HepG2 (cell line): ENCODE data around the gene OPRL1. TPM values are rescaled to one million over a fixed set of nuclear protein-coding genes. Genes with fewer than 3 reads are reported as not detected.

Source experiments
- ATF7-NPFF ChIP-seq: sonication (generic); formaldehyde crosslinking; IDR thresholded peaks from 2 replicates; pipeline ENCODE4 v1.8.1; 2023; ENCODE audit warnings: mild to moderate bottlenecking, low read depth, missing genetic modification reagents, moderate library complexity
- CREB1 ChIP-seq, 2 experiments: fragments of 450-650 bp in 1 of 2; IDR thresholded peaks; 2 replicates each; pipeline ENCODE4 v1.6.1; 2016 to 2017; ENCODE audit warnings: control low read depth in 1 of 2, mild to moderate bottlenecking in 1 of 2, missing compliant biosample characterization in 1 of 2, missing genetic modification characterization in 1 of 2
- DNMT1 ChIP-seq: sonication (generic); formaldehyde crosslinking; IDR thresholded peaks from 2 replicates; pipeline ENCODE4 v1.5.1; 2020; ENCODE audit warnings: mild to moderate bottlenecking, missing genetic modification reagents
- MEIS1 ChIP-seq: sonication (generic); formaldehyde crosslinking; IDR thresholded peaks from 2 replicates; pipeline ENCODE4 v1.9.0; 2021; ENCODE audit warnings: mild to moderate bottlenecking, missing genetic modification reagents, moderate library complexity, borderline replicate concordance
- MYNN ChIP-seq: sonication (generic); formaldehyde crosslinking; IDR thresholded peaks from 2 replicates; pipeline ENCODE4 v1.4.0; 2020; ENCODE audit warnings: mild to moderate bottlenecking, low read depth, missing genetic modification reagents
- NFATC3 ChIP-seq: sonication (generic); formaldehyde crosslinking; IDR thresholded peaks from 2 replicates; pipeline ENCODE4 v1.5.1; 2020; ENCODE audit warnings: mild to moderate bottlenecking, missing genetic modification reagents
- SIX4 ChIP-seq: sonication (generic); formaldehyde crosslinking; IDR thresholded peaks from 2 replicates; pipeline ENCODE4 v1.4.0; 2020; ENCODE audit warnings: missing genetic modification reagents
- SMC3 ChIP-seq: IDR thresholded peaks from 2 replicates; pipeline ENCODE4 v1.6.1; 2011; ENCODE audit warnings: low read length, improper control_type of control experiment
- SSRP1 ChIP-seq: IDR thresholded peaks from 2 replicates; pipeline ENCODE4 v1.6.1; 2016; ENCODE audit warnings: control low read depth
- TARDBP ChIP-seq: sonication (generic); formaldehyde crosslinking; IDR thresholded peaks from 2 replicates; pipeline ENCODE4 v1.8.0; 2022; ENCODE audit warnings: mild to moderate bottlenecking, missing genetic modification reagents
- TCF7 ChIP-seq: sonication (generic); IDR thresholded peaks from 2 replicates; pipeline ENCODE4 v1.6.1; 2016; ENCODE audit warnings: antibody characterized with exemption, low read depth
- ZNF17 ChIP-seq: sonication (generic); formaldehyde crosslinking; IDR thresholded peaks from 2 replicates; pipeline ENCODE4 v1.5.0; 2020; ENCODE audit warnings: mild to moderate bottlenecking, missing genetic modification reagents
- ZNF20 ChIP-seq: sonication (generic); formaldehyde crosslinking; IDR thresholded peaks from 2 replicates; pipeline ENCODE4 v1.4.0; 2020; ENCODE audit warnings: mild to moderate bottlenecking, moderate library complexity, missing genetic modification reagents
- ZNF530 ChIP-seq: sonication (generic); formaldehyde crosslinking; IDR thresholded peaks from 2 replicates; pipeline ENCODE4 v1.5.0; 2020; ENCODE audit warnings: low read depth, mild to moderate bottlenecking, missing genetic modification reagents
- polyA plus RNA-seq, 8 experiments: library from polyadenylated mRNA; depleted of rRNA in 3 of 8; stranded (reverse) in 7 of 8; unstranded in 1 of 8; fragments of >200 nt; fragmentation: Illumina TruSeq in 4 of 8; extraction: Trizol in 4 of 8; gene quantifications; 2 replicates each; pipeline versions ENCODE4 v1.2.1 to v1.2.3, GENCODE V29; 2011 to 2016; ENCODE audit warnings: low read depth in 4 of 8, missing spikeins in 1 of 8, mixed read lengths in 1 of 8; ENCODE audit not compliant: insufficient read depth in 1 of 8
- total RNA-seq, 5 experiments: library from RNA; depleted of rRNA; stranded (reverse); fragments of >200 nt; fragmentation: Illumina TruSeq; extraction: Trizol; gene quantifications; 2 replicates each; pipeline ENCODE4 v1.2.3, GENCODE V29; 2016; ENCODE audit warnings: low read depth in 1 of 5
- TF ChIP-seq, protein P1 (sequence below): sonication (generic); formaldehyde crosslinking; IDR thresholded peaks from 2 replicates; pipeline ENCODE4 v1.5.0; 2020; ENCODE audit warnings: mild to moderate bottlenecking, low read depth, missing genetic modification reagents, borderline replicate concordance
- TF ChIP-seq, protein P2 (sequence below): sonication (generic); formaldehyde crosslinking; IDR thresholded peaks from 2 replicates; pipeline ENCODE4 v1.8.0; 2022; ENCODE audit warnings: mild to moderate bottlenecking, missing genetic modification reagents, borderline replicate concordance
- TF ChIP-seq, protein P3 (sequence below): sonication (generic); formaldehyde crosslinking; IDR thresholded peaks from 2 replicates; pipeline ENCODE4 v1.4.0; 2020; ENCODE audit warnings: mild to moderate bottlenecking, missing genetic modification reagents
- TF ChIP-seq, protein P4 (sequence below): sonication (generic); formaldehyde crosslinking; IDR thresholded peaks from 2 replicates; pipeline ENCODE4 v1.4.0; 2020; ENCODE audit warnings: low read depth, mild to moderate bottlenecking, missing genetic modification reagents
- TF ChIP-seq, protein P5 (sequence below): IDR thresholded peaks from 2 replicates; pipeline ENCODE4 v1.6.1; 2016; ENCODE audit warnings: low read depth, control low read depth
- TF ChIP-seq, protein P6 (sequence below): sonication (generic); formaldehyde crosslinking; IDR thresholded peaks from 2 replicates; pipeline ENCODE4 v1.4.0; 2020; ENCODE audit warnings: missing genetic modification reagents, borderline replicate concordance

Gene OPRL1
- total and polyA plus RNA-seq, 2 of the 13 experiments (the other 11 are each of a cell fraction or from before 2014, with no cell fraction given): 0.35 to 0.71 TPM

DNA sequence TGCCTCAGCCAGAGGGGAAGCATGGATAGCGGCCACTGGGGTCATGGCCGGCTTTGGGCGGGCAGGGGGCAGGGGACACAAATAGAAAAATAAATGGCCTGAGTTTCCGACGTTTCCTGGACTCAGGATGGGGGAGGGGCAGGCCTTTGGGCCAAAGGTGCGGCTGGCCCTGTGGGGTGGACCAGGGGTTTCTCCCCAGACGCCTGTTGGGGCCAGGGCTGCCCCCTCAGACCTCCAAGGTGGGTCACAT lies 23.3 kb upstream of the OPRL1 start (continued):
- TF ChIP-seq MYNN (no peak), ATF7-NPFF (CRISPR knock-in tag) (no peak), TARDBP (CRISPR knock-in tag) (peak; percentile 69; the same call in 1 of the 2 replicates), TCF7 (no peak), NFATC3 (no peak), SMC3 (no peak), DNMT1 (CRISPR knock-in tag) (no peak), ZNF17 (CRISPR knock-in tag) (peak; percentile 81; the same call in 1 of the 2 replicates), MEIS1 (CRISPR knock-in tag) (no peak; the same call in 1 of the 2 replicates), SIX4 (CRISPR knock-in tag) (no peak), ZNF530 (peak; percentile 3; the same call in 1 of the 2 replicates), ZNF20 (CRISPR knock-in tag) (no peak), CREB1 (IDR thresholded peaks at IDR 0.05) (no peak), CREB1 (CRISPR knock-in tag; IDR thresholded peaks at IDR 0.05) (no peak), SSRP1 (no peak)
- TF ChIP-seq, protein P1, sequence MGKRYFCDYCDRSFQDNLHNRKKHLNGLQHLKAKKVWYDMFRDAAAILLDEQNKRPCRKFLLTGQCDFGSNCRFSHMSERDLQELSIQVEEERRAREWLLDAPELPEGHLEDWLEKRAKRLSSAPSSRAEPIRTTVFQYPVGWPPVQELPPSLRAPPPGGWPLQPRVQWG (CRISPR knock-in tag): no peak
- TF ChIP-seq, protein P2, sequence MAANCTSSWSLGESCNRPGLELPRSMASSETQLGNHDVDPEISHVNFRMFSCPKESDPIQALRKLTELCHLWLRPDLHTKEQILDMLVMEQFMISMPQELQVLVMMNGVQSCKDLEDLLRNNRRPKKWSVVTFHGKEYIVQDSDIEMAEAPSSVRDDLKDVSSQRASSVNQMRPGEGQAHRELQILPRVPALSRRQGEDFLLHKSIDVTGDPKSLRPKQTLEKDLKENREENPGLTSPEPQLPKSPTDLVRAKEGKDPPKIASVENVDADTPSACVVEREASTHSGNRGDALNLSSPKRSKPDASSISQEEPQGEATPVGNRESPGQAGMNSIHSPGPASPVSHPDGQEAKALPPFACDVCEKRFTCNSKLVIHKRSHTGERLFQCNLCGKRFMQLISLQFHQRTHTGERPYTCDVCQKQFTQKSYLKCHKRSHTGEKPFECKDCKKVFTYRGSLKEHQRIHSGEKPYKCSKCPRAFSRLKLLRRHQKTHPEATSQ (CRISPR knock-in tag): no peak
- TF ChIP-seq, protein P3, sequence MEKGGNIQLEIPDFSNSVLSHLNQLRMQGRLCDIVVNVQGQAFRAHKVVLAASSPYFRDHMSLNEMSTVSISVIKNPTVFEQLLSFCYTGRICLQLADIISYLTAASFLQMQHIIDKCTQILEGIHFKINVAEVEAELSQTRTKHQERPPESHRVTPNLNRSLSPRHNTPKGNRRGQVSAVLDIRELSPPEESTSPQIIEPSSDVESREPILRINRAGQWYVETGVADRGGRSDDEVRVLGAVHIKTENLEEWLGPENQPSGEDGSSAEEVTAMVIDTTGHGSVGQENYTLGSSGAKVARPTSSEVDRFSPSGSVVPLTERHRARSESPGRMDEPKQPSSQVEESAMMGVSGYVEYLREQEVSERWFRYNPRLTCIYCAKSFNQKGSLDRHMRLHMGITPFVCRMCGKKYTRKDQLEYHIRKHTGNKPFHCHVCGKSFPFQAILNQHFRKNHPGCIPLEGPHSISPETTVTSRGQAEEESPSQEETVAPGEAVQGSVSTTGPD (CRISPR knock-in tag): no peak
- TF ChIP-seq, protein P4, sequence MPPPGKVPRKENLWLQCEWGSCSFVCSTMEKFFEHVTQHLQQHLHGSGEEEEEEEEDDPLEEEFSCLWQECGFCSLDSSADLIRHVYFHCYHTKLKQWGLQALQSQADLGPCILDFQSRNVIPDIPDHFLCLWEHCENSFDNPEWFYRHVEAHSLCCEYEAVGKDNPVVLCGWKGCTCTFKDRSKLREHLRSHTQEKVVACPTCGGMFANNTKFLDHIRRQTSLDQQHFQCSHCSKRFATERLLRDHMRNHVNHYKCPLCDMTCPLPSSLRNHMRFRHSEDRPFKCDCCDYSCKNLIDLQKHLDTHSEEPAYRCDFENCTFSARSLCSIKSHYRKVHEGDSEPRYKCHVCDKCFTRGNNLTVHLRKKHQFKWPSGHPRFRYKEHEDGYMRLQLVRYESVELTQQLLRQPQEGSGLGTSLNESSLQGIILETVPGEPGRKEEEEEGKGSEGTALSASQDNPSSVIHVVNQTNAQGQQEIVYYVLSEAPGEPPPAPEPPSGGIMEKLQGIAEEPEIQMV (CRISPR knock-in tag): no peak
- TF ChIP-seq, protein P5, sequence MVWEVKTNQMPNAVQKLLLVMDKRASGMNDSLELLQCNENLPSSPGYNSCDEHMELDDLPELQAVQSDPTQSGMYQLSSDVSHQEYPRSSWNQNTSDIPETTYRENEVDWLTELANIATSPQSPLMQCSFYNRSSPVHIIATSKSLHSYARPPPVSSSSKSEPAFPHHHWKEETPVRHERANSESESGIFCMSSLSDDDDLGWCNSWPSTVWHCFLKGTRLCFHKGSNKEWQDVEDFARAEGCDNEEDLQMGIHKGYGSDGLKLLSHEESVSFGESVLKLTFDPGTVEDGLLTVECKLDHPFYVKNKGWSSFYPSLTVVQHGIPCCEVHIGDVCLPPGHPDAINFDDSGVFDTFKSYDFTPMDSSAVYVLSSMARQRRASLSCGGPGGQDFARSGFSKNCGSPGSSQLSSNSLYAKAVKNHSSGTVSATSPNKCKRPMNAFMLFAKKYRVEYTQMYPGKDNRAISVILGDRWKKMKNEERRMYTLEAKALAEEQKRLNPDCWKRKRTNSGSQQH: no peak
- TF ChIP-seq, protein P6, sequence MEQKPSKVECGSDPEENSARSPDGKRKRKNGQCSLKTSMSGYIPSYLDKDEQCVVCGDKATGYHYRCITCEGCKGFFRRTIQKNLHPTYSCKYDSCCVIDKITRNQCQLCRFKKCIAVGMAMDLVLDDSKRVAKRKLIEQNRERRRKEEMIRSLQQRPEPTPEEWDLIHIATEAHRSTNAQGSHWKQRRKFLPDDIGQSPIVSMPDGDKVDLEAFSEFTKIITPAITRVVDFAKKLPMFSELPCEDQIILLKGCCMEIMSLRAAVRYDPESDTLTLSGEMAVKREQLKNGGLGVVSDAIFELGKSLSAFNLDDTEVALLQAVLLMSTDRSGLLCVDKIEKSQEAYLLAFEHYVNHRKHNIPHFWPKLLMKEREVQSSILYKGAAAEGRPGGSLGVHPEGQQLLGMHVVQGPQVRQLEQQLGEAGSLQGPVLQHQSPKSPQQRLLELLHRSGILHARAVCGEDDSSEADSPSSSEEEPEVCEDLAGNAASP (CRISPR knock-in tag): peak; percentile 76; the same call in 1 of the 2 replicates
